Left lung (tissue), 10 donors: Measurements from ENCODE around the gene LRMDA. TPM values are rescaled to one million over a fixed set of nuclear protein-coding genes. Genes with fewer than 3 reads are reported as not detected.

Source experiments
- ATAC-seq: fragments of 200-7000 bp; cut with Tn5 transposase; one replicate; pipeline ENCODE4 v1.9.1; 2020; ENCODE audit warnings: moderate library complexity
- DNase-seq, 4 donors: peaks; one replicate each; pipeline ENCODE4 v3.0.0-alpha.2; 2013 to 2020
- H3K27ac ChIP-seq, 2 donors: fragments of 200-600 bp; sonication (generic) in 1 of 2; one replicate each; pipeline versions ENCODE4 v1.5.0 to v1.8.0; 2020 to 2021
- H3K27me3 ChIP-seq, 2 donors: fragments of 200-600 bp; sonication (generic) in 1 of 2; one replicate each; pipeline versions ENCODE4 v1.5.0 to v1.8.0; 2020 to 2021
- H3K36me3 ChIP-seq, 2 donors: fragments of 200-600 bp; sonication (generic) in 1 of 2; one replicate each; pipeline versions ENCODE4 v1.5.0 to v1.8.0; 2020 to 2021
- H3K4me1 ChIP-seq, 2 donors: fragments of 200-600 bp; one replicate each; pipeline ENCODE4 v1.8.0; 2021
- H3K4me3 ChIP-seq, 2 donors: fragments of 200-600 bp; sonication (generic) in 1 of 2; one replicate each; pipeline versions ENCODE4 v1.5.0 to v1.8.0; 2020 to 2021; ENCODE audit warnings: mild to moderate bottlenecking in 1 of 2
- H3K9me3 ChIP-seq, 2 donors: fragments of 200-600 bp; sonication (generic) in 1 of 2; one replicate each; pipeline versions ENCODE4 v1.5.0 to v1.8.0; 2020 to 2021
- CTCF ChIP-seq, 2 donors: fragments of 200-600 bp; sonication (generic) in 1 of 2; IDR thresholded peaks; one replicate each; pipeline versions ENCODE4 v1.5.0 to v1.8.0; 2021; ENCODE audit warnings: antibody characterized with exemption in 2 of 2
- intact Hi-C, 2 donors: fragments of 100-400 bp; cut with DNase I; formaldehyde crosslinking; loops; one replicate each; pipeline versions ENCODE4 v1.11.2 to v1.14.2; 2022
- polyA plus RNA-seq, 6 donors: library from polyadenylated mRNA; unstranded; fragments of 120-200 nt; gene quantifications; one replicate each; pipeline ENCODE4 v1.2.1, GENCODE V29; 2013; ENCODE audit not compliant: insufficient read length in 6 of 6
- total RNA-seq, 2 donors: library from RNA; stranded (reverse); fragmentation: NEBNext Ultra II Directional; extraction: Animal tissue kit (Norgen Biotek cat#: 25700); gene quantifications; one replicate each; pipeline ENCODE4 v1.2.1, GENCODE V29; 2021
- donor health status: DM: no; HTN: yes; CAD: no.
- donor health status: DM: no; HTN: no; CAD: no.

Gene LRMDA
- total and polyA plus RNA-seq, 8 donors: 13.9 to 23.6 (median 18.7) TPM

DNA sequence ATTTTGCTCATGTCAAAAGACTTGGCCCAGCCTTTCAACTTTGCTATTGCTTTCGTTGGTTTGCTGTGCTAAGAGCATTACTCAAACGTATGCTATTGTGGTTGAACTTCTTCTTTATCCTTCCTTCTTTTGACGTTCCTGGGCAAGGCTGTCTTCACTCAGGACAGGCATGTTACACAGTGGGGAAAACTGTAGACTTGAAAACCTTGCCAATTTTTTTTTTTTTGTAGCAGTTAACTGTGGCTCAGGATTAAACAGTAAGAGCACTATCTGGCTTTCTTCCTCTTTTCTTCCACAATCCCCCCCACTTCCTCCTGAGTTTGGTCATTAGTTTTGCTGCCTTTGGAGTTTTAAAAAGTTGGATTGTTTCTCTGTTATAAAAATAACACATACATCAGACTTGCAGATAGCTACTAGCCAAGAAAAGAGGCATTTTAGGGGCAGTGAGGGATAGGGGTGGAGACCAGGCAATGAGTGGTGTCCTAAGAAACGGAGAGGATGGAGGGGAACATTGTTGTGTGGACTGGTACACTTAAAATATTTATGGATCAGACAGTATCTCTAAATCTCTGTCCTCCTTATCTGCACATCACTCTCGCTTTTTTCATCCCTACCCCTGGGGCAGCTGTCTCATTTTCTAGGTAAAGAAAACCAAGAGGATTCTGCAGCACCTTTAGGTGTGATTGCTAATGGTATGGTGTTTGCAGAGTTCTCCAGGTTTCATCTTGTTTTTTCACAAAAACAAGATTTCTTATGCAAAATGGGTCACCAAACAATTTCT lies 181.7 kb downstream of the LRMDA start:
- ATAC-seq (peak; percentile 71), DNase-seq (peak in 2 of 4 donors; percentile 79 to 84)
- no peak for TF ChIP-seq CTCF (IDR thresholded peaks at IDR 0.05)
- intact Hi-C loops: no loop called here
- no peaks in the 10 kb centered on the region for H3K36me3 ChIP-seq
- no peaks in the 10 kb centered on the region for H3K27me3 ChIP-seq
- no peaks in the 10 kb centered on the region for H3K9me3 ChIP-seq
- peak overlapping the region; percentile 45 to 62 for H3K27ac ChIP-seq
- peaks cover 18 to 61% of the 10 kb centered on the region in 2 donors for H3K4me1 ChIP-seq
- no peak overlapping the region for H3K4me3 ChIP-seq

- peak; percentile 25 for ATAC-seq
- Histone ChIP-seq H3K4me3 (no peak overlapping the region), H3K9me3 (no peaks in the 10 kb centered on the region), H3K36me3 (no peaks in the 10 kb centered on the region), H3K27ac (peak overlapping the region; percentile 45 to 62), H3K4me1 (peaks cover 18 to 61% of the 10 kb centered on the region in 2 donors), H3K27me3 (no peaks in the 10 kb centered on the region)
- peak in 2 of 4 donors; percentile 86 to 91 for DNase-seq
- no peak for TF ChIP-seq CTCF (IDR thresholded peaks at IDR 0.05)
- intact Hi-C loops: no loop called here
Observed at GRCh38 chr10:75613685-75614504, 182.5 kb downstream of the LRMDA start.

DNA sequence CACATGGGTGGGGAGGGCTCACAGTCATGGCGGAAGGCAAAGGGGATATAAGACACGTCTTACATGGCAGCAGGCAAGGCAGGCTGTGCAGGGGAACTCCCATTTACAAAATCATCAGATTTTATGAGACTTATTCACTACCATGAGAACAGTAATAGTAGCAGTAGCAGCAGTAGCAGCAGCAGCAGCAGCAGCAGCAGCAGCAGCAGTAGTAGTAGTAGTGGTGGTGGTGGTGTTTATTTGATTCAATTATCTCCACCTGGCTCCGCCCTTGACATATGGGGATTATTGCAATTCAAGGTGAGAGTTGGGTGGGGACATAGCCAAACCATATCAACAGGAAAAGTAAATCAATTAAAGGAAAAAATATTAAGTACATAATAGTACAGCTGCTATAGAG lies 184.7 kb downstream of the LRMDA start:
- TF ChIP-seq CTCF (IDR thresholded peaks at IDR 0.05): no peak
- ATAC-seq: no peak
- intact Hi-C loops: no loop called here

GRCh38 chr10:75616874-75617478 lies 185.6 kb downstream of the LRMDA start:
- Histone ChIP-seq H3K27ac (no peak overlapping the region), H3K36me3 (no peaks in the 10 kb centered on the region), H3K4me3 (no peak overlapping the region), H3K9me3 (no peaks in the 10 kb centered on the region), H3K4me1 (peaks cover 18 to 50% of the 10 kb centered on the region in 2 donors), H3K27me3 (no peaks in the 10 kb centered on the region)
- TF ChIP-seq CTCF (IDR thresholded peaks at IDR 0.05): no peak
- intact Hi-C loops: no loop called here
- ATAC-seq (peak; percentile 49), DNase-seq (no peak)

More for the DNA sequence above, 184.7 kb downstream of the LRMDA start:
- Histone ChIP-seq H3K27me3 (no peaks in the 10 kb centered on the region), H3K4me3 (no peak overlapping the region), H3K4me1 (peaks cover 18 to 59% of the 10 kb centered on the region in 2 donors), H3K36me3 (no peaks in the 10 kb centered on the region), H3K27ac (no peak overlapping the region), H3K9me3 (no peaks in the 10 kb centered on the region)
- no peak for DNase-seq
